Upper lobe of left lung (tissue), 4 donors: ENCODE results near the gene CBX3.
A peak's percentile ranks its signal among the peaks of the same experiment; 100 is the strongest.

Experiments used
- EP300 ChIP-seq, 4 donors: sonication (generic); formaldehyde crosslinking; IDR thresholded peaks; one replicate each; pipeline ENCODE4 v1.5.1; 2017; ENCODE audit warnings: antibody characterized with exemption in 4 of 4, control low read depth in 2 of 4
- POLR2A ChIP-seq, 4 donors: fragments of 450-650 bp; IDR thresholded peaks; one replicate each; pipeline ENCODE4 v1.5.1; 2016 to 2017; ENCODE audit warnings: antibody characterized with exemption in 4 of 4, mild to moderate bottlenecking in 2 of 4
- POLR2AphosphoS5 ChIP-seq, 2 donors: sonication (generic); formaldehyde crosslinking; IDR thresholded peaks; one replicate each; pipeline ENCODE4 v1.5.1; 2017; ENCODE audit warnings: antibody characterized with exemption in 2 of 2
- TF ChIP-seq, protein P1 (sequence below), 6 experiments: fragments of 450-650 bp in 4 of 6; fragments of 200-600 bp in 2 of 6; sonication (generic) in 2 of 6; IDR thresholded peaks; one replicate each; pipeline ENCODE4 v1.5.1; 2016 to 2019; ENCODE audit warnings: antibody characterized with exemption in 6 of 6

- TF ChIP-seq, protein P1, sequence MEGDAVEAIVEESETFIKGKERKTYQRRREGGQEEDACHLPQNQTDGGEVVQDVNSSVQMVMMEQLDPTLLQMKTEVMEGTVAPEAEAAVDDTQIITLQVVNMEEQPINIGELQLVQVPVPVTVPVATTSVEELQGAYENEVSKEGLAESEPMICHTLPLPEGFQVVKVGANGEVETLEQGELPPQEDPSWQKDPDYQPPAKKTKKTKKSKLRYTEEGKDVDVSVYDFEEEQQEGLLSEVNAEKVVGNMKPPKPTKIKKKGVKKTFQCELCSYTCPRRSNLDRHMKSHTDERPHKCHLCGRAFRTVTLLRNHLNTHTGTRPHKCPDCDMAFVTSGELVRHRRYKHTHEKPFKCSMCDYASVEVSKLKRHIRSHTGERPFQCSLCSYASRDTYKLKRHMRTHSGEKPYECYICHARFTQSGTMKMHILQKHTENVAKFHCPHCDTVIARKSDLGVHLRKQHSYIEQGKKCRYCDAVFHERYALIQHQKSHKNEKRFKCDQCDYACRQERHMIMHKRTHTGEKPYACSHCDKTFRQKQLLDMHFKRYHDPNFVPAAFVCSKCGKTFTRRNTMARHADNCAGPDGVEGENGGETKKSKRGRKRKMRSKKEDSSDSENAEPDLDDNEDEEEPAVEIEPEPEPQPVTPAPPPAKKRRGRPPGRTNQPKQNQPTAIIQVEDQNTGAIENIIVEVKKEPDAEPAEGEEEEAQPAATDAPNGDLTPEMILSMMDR (IDR thresholded peaks at IDR 0.05), result no peak
- TF ChIP-seq EP300 (IDR thresholded peaks at IDR 0.05) (peak in 1 of 4 donors; percentile 11), POLR2AphosphoS5 (IDR thresholded peaks at IDR 0.05) (no peak), POLR2A (IDR thresholded peaks at IDR 0.05) (no peak)
These were observed 45.8 kb upstream of the CBX3 start for GRCh38 chr7:26155531-26156375.
